Measurements from ENCODE around the gene SUFU.
"Not testable (repeated sequence)": the region's sequence is repeated elsewhere in the genome, so short reads cannot be mapped to it uniquely, and the experiment has no call there.

The SUFU gene

GRCh38 chr10:102651455-102652169, 147.8 kb downstream of the SUFU start:
- DNase-seq (ENCODE audit: low spot score) = no peak

GRCh38 chr10:102652170-102652916, 148.6 kb downstream of the SUFU start:
- no peak for DNase-seq (ENCODE audit: low spot score)

- DNase-seq (ENCODE audit: low spot score) = no peak
Observed at GRCh38 chr10:102653060-102653459, 149.3 kb downstream of the SUFU start.

GRCh38 chr10:102654566-102654965, 150.8 kb downstream of the SUFU start:
- no peak for DNase-seq (ENCODE audit: low spot score)

GRCh38 chr10:102654969-102655368, 151.2 kb downstream of the SUFU start:
- DNase-seq (ENCODE audit: low spot score) = no peak

- DNase-seq (ENCODE audit: low spot score) = no peak
Observed at GRCh38 chr10:102656026-102656425, 152.3 kb downstream of the SUFU start.

- no peak for DNase-seq (ENCODE audit: low spot score)
Observed at GRCh38 chr10:102656791-102657371, 153.1 kb downstream of the SUFU start.

GRCh38 chr10:102657451-102657850, 153.7 kb downstream of the SUFU start:
- DNase-seq (ENCODE audit: low spot score) = no peak

- DNase-seq (ENCODE audit: low spot score) = no peak
Observed at GRCh38 chr10:102657984-102658724, 154.4 kb downstream of the SUFU start.

- DNase-seq (ENCODE audit: low spot score) = no peak
Observed at GRCh38 chr10:102658802-102659201, 155.0 kb downstream of the SUFU start.

- DNase-seq (ENCODE audit: low spot score) = no peak
Observed at GRCh38 chr10:102660888-102661657, 157.3 kb downstream of the SUFU start.

GRCh38 chr10:102661658-102662028, 157.9 kb downstream of the SUFU start:
- no peak for DNase-seq (ENCODE audit: low spot score)

- DNase-seq (ENCODE audit: low spot score) = no peak
Observed at GRCh38 chr10:102665904-102666509, 162.2 kb downstream of the SUFU start.

GRCh38 chr10:102667411-102667810, 163.6 kb downstream of the SUFU start:
- DNase-seq (ENCODE audit: low spot score) = not testable (repeated sequence)

GRCh38 chr10:102668326-102669107, 164.7 kb downstream of the SUFU start:
- DNase-seq (ENCODE audit: low spot score) = no peak

- DNase-seq (ENCODE audit: low spot score) = no peak
Observed at GRCh38 chr10:102669206-102670064, 165.7 kb downstream of the SUFU start.

GRCh38 chr10:102670065-102670670, 166.4 kb downstream of the SUFU start:
- no peak for DNase-seq (ENCODE audit: low spot score)

GRCh38 chr10:102670871-102671434, 167.2 kb downstream of the SUFU start:
- no peak for DNase-seq (ENCODE audit: low spot score)

All from RKO (cell line).